Effector memory CD4-positive, alpha-beta T cell (primary cell): ENCODE results near the gene PLPPR3.

Experiments used
- DNase-seq, 3 donors: peaks; one replicate each; pipeline ENCODE4 v3.0.0-alpha.2; 2020
- H3K27ac ChIP-seq: 2 replicates; pipeline ENCODE4 v1.7.0; 2013; ENCODE audit warnings: mild to moderate bottlenecking, low read length, moderate library complexity; ENCODE audit not compliant: insufficient read depth, poor library complexity, severe bottlenecking
- H3K27me3 ChIP-seq: replicated peaks from 2 replicates; pipeline ENCODE4 v1.7.0; 2013; ENCODE audit warnings: mild to moderate bottlenecking, low read length; ENCODE audit not compliant: insufficient read depth, control insufficient read depth, poor library complexity, severe bottlenecking
- H3K36me3 ChIP-seq: 2 replicates; pipeline ENCODE4 v1.7.0; 2013; ENCODE audit warnings: mild to moderate bottlenecking, low read length, moderate library complexity; ENCODE audit not compliant: control insufficient read depth, insufficient read depth
- H3K4me1 ChIP-seq: 2 replicates; pipeline ENCODE4 v1.7.0; 2013; ENCODE audit warnings: low read length, mild to moderate bottlenecking; ENCODE audit not compliant: control insufficient read depth, insufficient read depth, poor library complexity, severe bottlenecking
- H3K4me3 ChIP-seq: 2 replicates; pipeline ENCODE4 v1.7.0; 2013; ENCODE audit warnings: low read length, low read depth, mild to moderate bottlenecking; ENCODE audit not compliant: insufficient read depth, poor library complexity, severe bottlenecking
- H3K9me3 ChIP-seq: 2 replicates; pipeline ENCODE4 v1.7.0; 2013; ENCODE audit warnings: mild to moderate bottlenecking, low read length, moderate library complexity; ENCODE audit not compliant: control insufficient read depth

Gene PLPPR3

GRCh38 chr19:801030-801860 lies 20.5 kb downstream of the PLPPR3 start:
- peak overlapping the region; percentile 30 for H3K4me3 ChIP-seq
- DNase-seq, result no peak

GRCh38 chr19:800360-801029 lies 21.3 kb downstream of the PLPPR3 start:
- DNase-seq, result no peak
- Histone ChIP-seq H3K27me3 (no peaks in the 10 kb centered on the region), H3K27ac (peak overlapping the region; percentile 52), H3K36me3 (peaks cover 34% of the 10 kb centered on the region), H3K9me3 (no peaks in the 10 kb centered on the region), H3K4me3 (no peak overlapping the region), H3K4me1 (peaks cover 57% of the 10 kb centered on the region)

More at GRCh38 chr19:801030-801860, 20.5 kb downstream of the PLPPR3 start:
- Histone ChIP-seq H3K4me1 (peaks cover 57% of the 10 kb centered on the region), H3K36me3 (peaks cover 40% of the 10 kb centered on the region), H3K9me3 (no peaks in the 10 kb centered on the region), H3K27me3 (no peaks in the 10 kb centered on the region), H3K27ac (peak overlapping the region; percentile 52)

- Histone ChIP-seq H3K36me3 (peaks cover 22% of the 10 kb centered on the region), H3K27ac (peak overlapping the region; percentile 70), H3K9me3 (no peaks in the 10 kb centered on the region), H3K27me3 (no peaks in the 10 kb centered on the region), H3K4me3 (peak overlapping the region; percentile 92), H3K4me1 (peaks cover 57% of the 10 kb centered on the region)
- no peak for DNase-seq
Measured at GRCh38 chr19:799076-799881, 22.5 kb downstream of the PLPPR3 start.

DNA sequence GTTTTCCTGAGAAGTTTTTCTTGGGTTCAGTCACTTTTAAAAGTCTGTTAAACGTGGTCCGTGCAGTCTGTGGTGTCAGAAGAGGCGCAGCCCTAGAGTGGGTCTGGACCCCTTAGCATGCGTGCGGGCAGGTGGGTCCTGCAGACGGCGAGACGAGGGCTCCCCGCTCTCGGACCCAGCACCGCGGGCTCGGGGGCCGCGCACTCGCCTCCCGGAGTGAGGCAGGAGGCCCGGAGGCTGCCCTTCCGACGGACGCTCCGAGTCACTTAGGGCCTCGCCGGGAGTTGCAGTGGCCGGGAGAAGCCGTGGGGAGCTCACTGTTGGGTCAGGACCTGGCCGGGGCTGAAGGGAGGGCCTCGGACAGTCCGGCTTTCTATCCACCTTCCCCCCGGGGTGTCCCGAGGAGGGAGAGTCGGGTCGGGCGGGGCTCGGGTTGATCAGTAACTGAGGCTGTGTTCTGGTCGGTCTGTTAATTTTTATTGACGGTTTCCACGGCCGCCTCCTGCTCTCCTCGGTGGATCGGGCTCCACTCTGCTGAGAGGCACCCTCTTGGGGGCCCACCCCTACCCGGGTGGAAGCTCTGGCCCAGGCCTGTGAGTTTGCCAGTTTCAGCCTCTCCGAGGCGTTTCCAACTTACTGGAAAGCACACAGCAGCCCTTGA lies 23.2 kb downstream of the PLPPR3 start:
- Histone ChIP-seq H3K27me3 (no peaks in the 10 kb centered on the region), H3K9me3 (no peaks in the 10 kb centered on the region), H3K27ac (peak overlapping the region; percentile 70), H3K4me3 (peak overlapping the region; percentile 92), H3K4me1 (peaks cover 55% of the 10 kb centered on the region), H3K36me3 (peaks cover 14% of the 10 kb centered on the region)
- no peak for DNase-seq

- peaks cover 47% of the 10 kb centered on the region for H3K4me1 ChIP-seq
Measured at GRCh38 chr19:797528-798414, 24.0 kb downstream of the PLPPR3 start.

GRCh38 chr19:796692-797527 lies 24.8 kb downstream of the PLPPR3 start, which contains the start of gene PTBP1:
Gene PTBP1 (plus strand): TSS chr19:797452. CDS start chr19:797498, 46 bp downstream.
- H3K4me1 ChIP-seq, result peaks cover 39% of the 10 kb centered on the region
- peak within 1 kb of the TSS; percentile 75 for H3K27ac ChIP-seq
- H3K9me3 ChIP-seq, result no peaks in the 10 kb centered on the region
- peak; percentile 100 for DNase-seq
- H3K36me3 ChIP-seq, result peaks cover 3% of the 10 kb centered on the region
- H3K27me3 ChIP-seq, result no peaks in the 10 kb centered on the region
- H3K4me3 ChIP-seq, result peak within 1 kb of the TSS; percentile 92

More at GRCh38 chr19:797528-798414, 24.0 kb downstream of the PLPPR3 start:
- peak; percentile 75 to 82 (median 81) for DNase-seq
- no peaks in the 10 kb centered on the region for H3K9me3 ChIP-seq
- H3K4me3 ChIP-seq, result peak overlapping the region; percentile 92
- H3K27ac ChIP-seq, result peak overlapping the region; percentile 75
- H3K36me3 ChIP-seq, result peaks cover 10% of the 10 kb centered on the region
- H3K27me3 ChIP-seq, result no peaks in the 10 kb centered on the region

DNA sequence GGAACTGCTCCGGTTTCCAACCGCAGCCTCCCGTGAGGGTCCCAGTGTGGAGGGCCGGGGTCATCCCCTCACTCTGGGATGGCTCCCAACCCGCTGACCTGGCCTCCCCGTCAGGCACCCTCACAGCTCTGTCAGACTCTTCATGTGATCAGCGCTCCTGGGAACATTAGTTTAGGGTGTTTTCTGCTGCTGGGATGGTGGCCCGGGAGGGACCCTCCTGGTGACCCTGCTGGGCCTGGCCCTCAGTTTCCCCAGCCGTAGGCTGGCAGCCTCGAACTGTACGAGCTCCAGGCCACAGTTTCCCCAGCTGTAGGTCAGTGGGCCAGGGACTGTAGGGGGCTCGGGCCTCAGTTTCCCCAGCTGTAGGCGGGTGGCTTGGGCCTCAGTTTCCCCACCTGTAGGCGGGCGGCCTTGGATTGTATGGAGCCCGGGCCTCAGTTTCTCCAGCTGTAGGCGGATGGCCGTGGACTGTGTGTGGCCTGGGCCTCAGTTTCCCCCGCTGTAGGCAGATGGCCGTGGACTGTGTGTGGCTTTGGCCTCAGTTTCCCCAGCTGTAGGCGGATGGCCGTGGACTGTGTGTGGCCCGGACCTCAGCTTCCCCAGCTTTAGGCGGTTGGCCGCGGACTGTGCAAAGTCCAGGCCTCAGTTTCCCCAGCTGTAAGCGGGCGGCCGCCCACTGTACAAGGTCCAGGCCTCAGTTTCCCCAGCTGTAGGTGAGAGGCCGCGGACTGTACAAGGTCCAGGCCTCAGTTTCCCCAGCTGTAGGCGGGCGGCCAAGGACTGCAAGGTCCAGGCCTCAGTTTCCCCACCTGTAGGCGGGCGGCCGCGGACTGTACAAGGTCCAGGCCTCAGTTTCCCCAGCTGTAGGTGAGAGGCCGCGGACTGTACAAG lies 25.8 kb downstream of the PLPPR3 start:
- no peaks in the 10 kb centered on the region for H3K9me3 ChIP-seq
- peaks cover 29% of the 10 kb centered on the region for H3K4me1 ChIP-seq
- H3K4me3 ChIP-seq, result peak overlapping the region; percentile 68
- no peak for DNase-seq
- H3K36me3 ChIP-seq, result peaks cover 3% of the 10 kb centered on the region
- H3K27ac ChIP-seq, result no peak overlapping the region
- H3K27me3 ChIP-seq, result no peaks in the 10 kb centered on the region
